SU-DHL-6 (cell line): ENCODE measurements around the gene TAGLN.
A peak's percentile ranks its signal among the peaks of the same experiment; 100 is the strongest.

Experiments used
- H2AFZ ChIP-seq: fragments of 200-600 bp; sonication (generic); 2 replicates; pipeline ENCODE4 v1.6.1; 2014; ENCODE audit warnings: low read depth, mild to moderate bottlenecking, moderate library complexity, mixed read lengths, antibody characterized with exemption, low read length; ENCODE audit not compliant: severe bottlenecking
- H3F3A ChIP-seq: fragments of 200-600 bp; shearing (Covaris generic); 2 replicates; pipeline ENCODE4 v1.6.0; 2016; ENCODE audit warnings: antibody characterized with exemption, mild to moderate bottlenecking; ENCODE audit not compliant: insufficient read depth
- H3K27ac ChIP-seq: fragments of 200-600 bp; sonication (generic); 2 replicates; pipeline ENCODE4 v1.5.1; 2016; ENCODE audit warnings: low read depth, mild to moderate bottlenecking, low read length, moderate library complexity, mixed read lengths
- H3K27me3 ChIP-seq: fragments of 200-600 bp; sonication (generic), shearing (Covaris generic); 2 replicates; pipeline ENCODE4 v1.6.0; 2014; ENCODE audit warnings: mild to moderate bottlenecking, low read length
- H3K36me3 ChIP-seq: fragments of 200-600 bp; sonication (generic); 2 replicates; pipeline ENCODE4 v1.6.1; 2014; ENCODE audit warnings: mild to moderate bottlenecking, low read length, mixed read lengths
- H3K4me2 ChIP-seq: fragments of 300-600, 200-600 bp; shearing (Covaris generic), sonication (generic); 2 replicates; pipeline ENCODE4 v1.6.0; 2014; ENCODE audit warnings: low read length, low read depth, mild to moderate bottlenecking; ENCODE audit not compliant: poor library complexity, severe bottlenecking
- H3K4me3 ChIP-seq: fragments of 200-600 bp; sonication (generic); 2 replicates; pipeline ENCODE4 v1.5.1; 2014; ENCODE audit warnings: antibody characterized with exemption, low read length, mild to moderate bottlenecking, mixed read lengths; ENCODE audit not compliant: insufficient read depth, poor library complexity, severe bottlenecking
- H3K79me2 ChIP-seq: fragments of 200-600 bp; sonication (generic); 2 replicates; pipeline ENCODE4 v1.6.1; 2014; ENCODE audit warnings: mild to moderate bottlenecking, low read length, moderate library complexity; ENCODE audit not compliant: insufficient read depth
- H3K9ac ChIP-seq: fragments of 200-600 bp; sonication (generic); 2 replicates; pipeline ENCODE4 v1.7.0; 2014; ENCODE audit warnings: mild to moderate bottlenecking, low read length
- H3K9me2 ChIP-seq: fragments of 200-600 bp; sonication (generic); replicated peaks from 2 replicates; pipeline ENCODE4 v1.6.1; 2014; ENCODE audit warnings: low read length; ENCODE audit not compliant: insufficient read depth
- H3K9me3 ChIP-seq: fragments of 200-600 bp; sonication (generic); 2 replicates; pipeline ENCODE4 v1.6.1; 2014; ENCODE audit warnings: low read length, mixed read lengths; ENCODE audit not compliant: insufficient read depth
- H4K20me1 ChIP-seq: fragments of 200-600 bp; sonication (generic); 2 replicates; pipeline ENCODE4 v1.6.1; 2014; ENCODE audit warnings: low read depth, mild to moderate bottlenecking, antibody characterized with exemption, low read length, moderate library complexity, mixed read lengths
- CTCF ChIP-seq: fragments of 200-600 bp; sonication (generic); IDR thresholded peaks from one replicate; pipeline ENCODE4 v1.5.1; 2017; ENCODE audit warnings: antibody characterized with exemption, mild to moderate bottlenecking, low read length, moderate library complexity; ENCODE audit not compliant: insufficient read depth, poor library complexity, severe bottlenecking
- EZH2phosphoT487 ChIP-seq: fragments of 200-600 bp; sonication (generic), shearing (Covaris generic); conservative IDR thresholded peaks from 2 replicates; pipeline ENCODE4 v1.6.1; 2018; ENCODE audit warnings: mild to moderate bottlenecking, antibody characterized with exemption, low read length, moderate library complexity, mixed read lengths

The TAGLN gene

GRCh38 chr11:117226388-117227385 is 27.5 kb downstream of the TAGLN start:
- no peak overlapping the region for H3K4me3 ChIP-seq
- no peak overlapping the region for H3K4me2 ChIP-seq
- H3K36me3 ChIP-seq = no peaks in the 10 kb centered on the region
- no peaks in the 10 kb centered on the region for H3K9me2 ChIP-seq
- no peaks in the 10 kb centered on the region for H3K9me3 ChIP-seq
- no peak overlapping the region for H3K27ac ChIP-seq
- TF ChIP-seq CTCF (peak; percentile 63), EZH2phosphoT487 (no peak)
- no peak overlapping the region for H3K9ac ChIP-seq
- H3K79me2 ChIP-seq = peaks cover 17% of the 10 kb centered on the region
- no peak overlapping the region for H2AFZ ChIP-seq
- no peaks in the 10 kb centered on the region for H4K20me1 ChIP-seq
- H3F3A ChIP-seq = 0 out of 2 replicates have a peak, but pooled peaks cover 11% of the 10 kb centered on the region
- H3K27me3 ChIP-seq = no peaks in the 10 kb centered on the region

GRCh38 chr11:117228091-117228490 is 28.9 kb downstream of the TAGLN start:
- Histone ChIP-seq H3K27me3 (no peaks in the 10 kb centered on the region), H3K9me3 (no peaks in the 10 kb centered on the region), H3K4me2 (no peak overlapping the region), H2AFZ (no peak overlapping the region), H3K79me2 (peaks cover 22% of the 10 kb centered on the region), H3K9me2 (no peaks in the 10 kb centered on the region), H3K36me3 (no peaks in the 10 kb centered on the region), H3K4me3 (no peak overlapping the region), H3F3A (0 out of 2 replicates have a peak, but pooled peaks cover 11% of the 10 kb centered on the region), H3K9ac (no peak overlapping the region), H4K20me1 (no peaks in the 10 kb centered on the region), H3K27ac (no peak overlapping the region)
- TF ChIP-seq EZH2phosphoT487 (no peak), CTCF (no peak)

GRCh38 chr11:117229411-117229810 is 30.2 kb downstream of the TAGLN start:
- Histone ChIP-seq H3K9ac (no peak overlapping the region; the same call in 1 of the 2 replicates), H3K4me3 (no peak overlapping the region), H2AFZ (no peak overlapping the region), H3K79me2 (peaks cover 34% of the 10 kb centered on the region), H3K9me2 (no peaks in the 10 kb centered on the region), H3K27me3 (no peaks in the 10 kb centered on the region), H3K36me3 (no peaks in the 10 kb centered on the region), H4K20me1 (no peaks in the 10 kb centered on the region), H3F3A (peaks cover 14% of the 10 kb centered on the region; the same call in 1 of the 2 replicates), H3K9me3 (no peaks in the 10 kb centered on the region), H3K4me2 (no peak overlapping the region), H3K27ac (peak overlapping the region; percentile 81; the same call in 1 of the 2 replicates)
- no peak for TF ChIP-seq CTCF
- no peak for TF ChIP-seq EZH2phosphoT487
